Measurements from ENCODE around the gene CTNNA3.

- TF ChIP-seq CTCF (IDR thresholded peaks at IDR 0.05) = no peak
- TF ChIP-seq POLR2A (IDR thresholded peaks at IDR 0.05) = no peak
These were observed 705.7 kb downstream of the CTNNA3 start for GRCh38 chr10:66990143-66990830.

Data from uterus (tissue), 2 donors.